Progenitor cell of endocrine pancreas (in vitro differentiated cells): ENCODE results near the gene TRIM61. TPM values are rescaled to one million over a fixed set of nuclear protein-coding genes. Genes with fewer than 3 reads are reported as not detected.
"Not testable (repeated sequence)": the region's sequence is repeated elsewhere in the genome, so short reads cannot be mapped to it uniquely, and the experiment has no call there.

Source experiments
- DNase-seq: peaks from one replicate; pipeline ENCODE4 v3.0.0; 2021; ENCODE audit warnings: low spot score; ENCODE audit not compliant: unreplicated experiment
- H3K27ac Mint-ChIP-seq: 2 replicates; pipeline ENCODE4 v1.8.0; 2021; ENCODE audit warnings: mild to moderate bottlenecking, moderate library complexity, mixed read lengths
- H3K27me3 Mint-ChIP-seq: 2 replicates; pipeline ENCODE4 v1.8.0; 2021; ENCODE audit warnings: mixed read lengths
- H3K36me3 Mint-ChIP-seq: 2 replicates; pipeline ENCODE4 v1.8.0; 2022; ENCODE audit warnings: mixed read lengths; ENCODE audit not compliant: insufficient read depth
- H3K4me1 Mint-ChIP-seq: 2 replicates; pipeline ENCODE4 v1.8.0; 2021; ENCODE audit warnings: low read depth, mixed read lengths
- H3K4me3 Mint-ChIP-seq: 2 replicates; pipeline ENCODE4 v1.8.0; 2021; ENCODE audit warnings: low read depth, mild to moderate bottlenecking, moderate library complexity, mixed read lengths
- H3K9me3 Mint-ChIP-seq: 2 replicates; pipeline ENCODE4 v1.8.0; 2021; ENCODE audit warnings: low read depth, mixed read lengths
- CTCF ChIP-seq: fragments of 200-600 bp; sonication (generic); IDR thresholded peaks from one replicate; pipeline ENCODE4 v1.5.0; 2021; ENCODE audit warnings: antibody characterized with exemption, mild to moderate bottlenecking; ENCODE audit not compliant: unreplicated experiment
- total RNA-seq: library from RNA; stranded (reverse); gene quantifications from 2 replicates; pipeline ENCODE4 v1.2.1, GENCODE V29; 2021

TRIM61 gene
- total RNA-seq, 1 donor from 2014 or later: 3.5 TPM

GRCh38 chr4:165005352-165005925 lies 28.0 kb upstream of the TRIM61 start:
- Mint-ChIP-seq H3K4me1 (peaks cover 9% of the 10 kb centered on the region), H3K36me3 (no peaks in the 10 kb centered on the region), H3K27me3 (no peaks in the 10 kb centered on the region), H3K27ac (no peak overlapping the region), H3K9me3 (no peaks in the 10 kb centered on the region), H3K4me3 (no peak overlapping the region)
- no peak for TF ChIP-seq CTCF
- no peak for DNase-seq

DNA sequence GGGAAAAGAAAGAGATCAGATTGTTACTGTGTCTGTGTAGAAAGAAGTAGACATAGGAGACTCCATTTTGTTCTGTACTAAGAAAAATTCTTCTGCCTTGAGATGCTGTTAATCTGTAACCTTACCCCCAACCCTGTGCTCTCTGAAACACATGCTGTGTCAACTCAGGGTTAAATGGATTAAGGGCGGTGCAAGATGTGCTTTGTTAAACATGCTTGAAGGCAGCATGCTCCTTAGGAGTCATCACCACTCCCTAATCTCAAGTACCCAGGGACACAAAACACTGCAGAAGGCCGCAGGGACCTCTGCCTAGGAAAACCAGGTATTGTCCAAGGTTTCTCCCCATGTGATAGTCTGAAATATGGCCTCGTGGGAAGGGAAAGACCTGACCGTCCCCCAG lies 24.5 kb upstream of the TRIM61 start:
- H3K9me3 Mint-ChIP-seq, H3K36me3 Mint-ChIP-seq, H3K27me3 Mint-ChIP-seq, H3K4me3 Mint-ChIP-seq, H3K27ac Mint-ChIP-seq, H3K4me1 Mint-ChIP-seq, DNase-seq: not testable (repeated sequence)

- DNase-seq, H3K9me3 Mint-ChIP-seq, H3K27me3 Mint-ChIP-seq, H3K4me3 Mint-ChIP-seq, H3K36me3 Mint-ChIP-seq, H3K27ac Mint-ChIP-seq: not testable (repeated sequence)
- H3K4me1 Mint-ChIP-seq: peaks cover 14% of the 10 kb centered on the region
Observed at GRCh38 chr4:164998526-164999080, 21.1 kb upstream of the TRIM61 start.

GRCh38 chr4:164997941-164998340 lies 20.5 kb upstream of the TRIM61 start:
- TF ChIP-seq CTCF: no peak
- H3K9me3 Mint-ChIP-seq: no peaks in the 10 kb centered on the region

GRCh38 chr4:164997324-164997723 lies 19.9 kb upstream of the TRIM61 start:
- Mint-ChIP-seq H3K9me3 (no peaks in the 10 kb centered on the region), H3K27me3 (no peaks in the 10 kb centered on the region), H3K4me3 (no peak overlapping the region), H3K36me3 (no peaks in the 10 kb centered on the region), H3K4me1 (peaks cover 12% of the 10 kb centered on the region), H3K27ac (no peak overlapping the region)
- no peak for TF ChIP-seq CTCF
- no peak for DNase-seq

More at GRCh38 chr4:164997941-164998340, 20.5 kb upstream of the TRIM61 start:
- no peaks in the 10 kb centered on the region for H3K27me3 Mint-ChIP-seq
- H3K4me1 Mint-ChIP-seq: peaks cover 14% of the 10 kb centered on the region
- no peak overlapping the region for H3K4me3 Mint-ChIP-seq
- no peak for DNase-seq
- H3K36me3 Mint-ChIP-seq: no peaks in the 10 kb centered on the region
- H3K27ac Mint-ChIP-seq: no peak overlapping the region

GRCh38 chr4:164996123-164996522 lies 18.7 kb upstream of the TRIM61 start:
- H3K27me3 Mint-ChIP-seq, H3K27ac Mint-ChIP-seq: not testable (repeated sequence)

DNA sequence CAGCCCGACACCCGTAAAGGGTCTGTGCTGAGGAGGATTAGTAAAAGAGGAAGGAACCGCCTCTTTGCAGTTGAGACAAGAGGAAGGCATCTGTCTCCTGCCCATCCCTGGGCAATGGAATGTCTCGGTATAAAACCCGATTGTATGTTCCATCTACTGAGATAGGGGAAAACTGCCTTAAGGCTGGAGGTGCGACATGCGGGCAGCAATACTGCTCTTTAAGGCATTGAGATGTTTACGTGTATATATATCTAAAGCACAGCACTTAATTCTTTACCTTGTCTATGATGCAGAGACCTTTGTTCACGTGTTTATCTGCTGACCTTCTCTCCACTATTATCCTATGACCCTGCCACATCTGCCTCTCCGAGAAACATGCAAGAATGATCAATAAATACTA lies 13.3 kb upstream of the TRIM61 start:
- not testable (repeated sequence) for H3K27me3 Mint-ChIP-seq

More at GRCh38 chr4:164996123-164996522, 18.7 kb upstream of the TRIM61 start:
- not testable (repeated sequence) for DNase-seq, H3K4me3 Mint-ChIP-seq, H3K36me3 Mint-ChIP-seq, H3K9me3 Mint-ChIP-seq, H3K4me1 Mint-ChIP-seq

More for the DNA sequence above, 13.3 kb upstream of the TRIM61 start:
- DNase-seq, H3K4me3 Mint-ChIP-seq, H3K27ac Mint-ChIP-seq, H3K36me3 Mint-ChIP-seq, H3K9me3 Mint-ChIP-seq: not testable (repeated sequence)
- H3K4me1 Mint-ChIP-seq: peaks cover 22% of the 10 kb centered on the region
